K562 (cell line): Measurements from ENCODE around the gene RCOR3. TPM values are rescaled to one million over a fixed set of nuclear protein-coding genes. Genes with fewer than 3 reads are reported as not detected.

Experiments used
- ATAC-seq: fragments of 200-7000 bp; cut with Tn5 transposase; 3 replicates; pipeline ENCODE4 v1.9.1; 2020; ENCODE audit warnings: moderate library complexity
- BruUV-seq: library from RNA; stranded (reverse); fragments of 400-500 nt; replicated peaks from 2 replicates; lab custom pipeline; 2021; lab: Mats Ljungman, UMichigan
- CTCF ChIA-PET: fragments of 300-600 bp; formaldehyde crosslinking; extraction: SDS; loops from one replicate; lab custom pipeline; 2021; ENCODE audit warnings: low intra/inter-chr PET ratio; lab: Yijun Ruan, JAX
- POLR2A ChIA-PET: fragments of 300-600, 350-650 bp; sonication (Branson Sonifier 250); formaldehyde crosslinking; extraction: SDS; loops from one replicate; lab custom pipeline; 2021; ENCODE audit warnings: antibody characterized with exemption, inconsistent platforms; lab: Yijun Ruan, JAX
- DNase-seq, 4 experiments: peaks; one replicate each; pipeline versions ENCODE4 v3.0.0 to v3.0.0-alpha.2; 2011 to 2018; ENCODE audit warnings: low spot score in 3 of 4, mixed read lengths in 3 of 4; ENCODE audit errors: extremely low read depth in 1 of 4
- FAIRE-seq: peaks from 2 replicates; lab custom pipeline; 2011; peaks lifted over from hg19 to GRCh38; lab: Jason Lieb, UNC
- H2AFZ ChIP-seq: 2 replicates; pipeline ENCODE4 v1.6.0; 2011; ENCODE audit warnings: low read depth, low read length, control low read depth, inconsistent platforms
- H3K27ac ChIP-seq: fragments of 200-600 bp; 3 replicates; pipeline ENCODE4 v1.8.0; 2011; ENCODE audit warnings: low read depth, mild to moderate bottlenecking, control low read depth, inconsistent platforms, low read length, moderate library complexity, mixed read lengths; ENCODE audit errors: extremely low read depth
- H3K27me3 ChIP-seq, 2 experiments: fragments of 300-600 bp in 1 of 2; 2 replicates in 1 of 2; 3 replicates in 1 of 2; pipeline versions ENCODE4 v1.6.0 to v1.8.0; 2011; ENCODE audit warnings: inconsistent platforms in 2 of 2, low read length in 2 of 2, mild to moderate bottlenecking in 1 of 2, mixed read lengths in 1 of 2, moderate library complexity in 1 of 2; ENCODE audit not compliant: control insufficient read depth in 2 of 2, insufficient read depth in 2 of 2
- H3K36me3 ChIP-seq: fragments of 300-600 bp; 3 replicates; pipeline ENCODE4 v1.8.0; 2011; ENCODE audit warnings: mild to moderate bottlenecking, low read length, inconsistent platforms; ENCODE audit not compliant: control insufficient read depth, insufficient read depth
- H3K4me1 ChIP-seq, 2 experiments: fragments of 200-600 bp in 1 of 2; replicated peaks in 1 of 2; 2 replicates in 1 of 2; 3 replicates in 1 of 2; pipeline versions ENCODE4 v1.5.1 to v1.8.0; 2011; ENCODE audit warnings: inconsistent platforms in 2 of 2, low read length in 2 of 2, mild to moderate bottlenecking in 1 of 2, mixed read lengths in 1 of 2, moderate library complexity in 1 of 2; ENCODE audit not compliant: control insufficient read depth in 2 of 2, insufficient read depth in 2 of 2
- H3K4me2 ChIP-seq: 2 replicates; pipeline ENCODE4 v1.6.1; 2011; ENCODE audit warnings: low read length, control low read depth, inconsistent platforms, mixed read lengths; ENCODE audit not compliant: insufficient read depth
- H3K4me3 ChIP-seq: fragments of 200-600 bp; sonication (generic), shearing (Covaris generic); 2 replicates; pipeline ENCODE4 v1.5.1; 2016; ENCODE audit warnings: control low read depth, inconsistent platforms
- H3K79me2 ChIP-seq: fragments of 200-600 bp; 3 replicates; pipeline ENCODE4 v1.8.0; 2011; ENCODE audit warnings: low read length, inconsistent platforms; ENCODE audit not compliant: control insufficient read depth, insufficient read depth
- H3K9ac ChIP-seq, 2 experiments: 2 replicates each; pipeline versions ENCODE4 v1.6.0 to v1.6.1; 2011; ENCODE audit warnings: low read depth in 2 of 2, low read length in 2 of 2, control low read depth in 1 of 2, inconsistent platforms in 1 of 2, mild to moderate bottlenecking in 1 of 2, mixed read lengths in 1 of 2; ENCODE audit not compliant: insufficient read depth in 1 of 2
- H3K9me1 ChIP-seq: one replicate; pipeline ENCODE4 v1.6.0; 2011; ENCODE audit warnings: inconsistent platforms, mild to moderate bottlenecking, low read length, moderate library complexity; ENCODE audit not compliant: control insufficient read depth, insufficient read depth
- H3K9me3 ChIP-seq: replicated peaks from 2 replicates; pipeline ENCODE4 v1.5.1; 2011; ENCODE audit warnings: low read depth, low read length, inconsistent platforms; ENCODE audit not compliant: control insufficient read depth, insufficient read depth
- H4K20me1 ChIP-seq: replicated peaks from 2 replicates; pipeline ENCODE4 v1.6.1; 2011; ENCODE audit warnings: low read length, inconsistent platforms, mixed read lengths; ENCODE audit not compliant: control insufficient read depth, insufficient read depth
- CBFA2T2 ChIP-seq: fragments of 450-650 bp; conservative IDR thresholded peaks from 2 replicates; pipeline ENCODE4 v1.6.1; 2017; ENCODE audit warnings: mild to moderate bottlenecking
- ESRRB ChIP-seq: fragments of 250-450 bp; sonication (Bioruptor Pico); IDR thresholded peaks from 2 replicates; pipeline ENCODE4 v1.5.0; 2020; ENCODE audit warnings: mild to moderate bottlenecking, moderate library complexity, borderline replicate concordance
- ETV5 ChIP-seq: sonication (generic); formaldehyde crosslinking; IDR thresholded peaks from 2 replicates; pipeline ENCODE4 v1.4.0; 2020; ENCODE audit warnings: low read depth, mild to moderate bottlenecking, missing genetic modification reagents
- GTF2F1 ChIP-seq: IDR thresholded peaks from 2 replicates; pipeline ENCODE4 v1.6.1; 2011; ENCODE audit warnings: low read depth, low read length, improper control_type of control experiment
- ILK ChIP-seq: fragments of 450-650 bp; IDR thresholded peaks from 2 replicates; pipeline ENCODE4 v1.6.1; 2016; ENCODE audit warnings: missing genetic modification characterization, low read depth, mild to moderate bottlenecking, missing compliant biosample characterization, moderate library complexity, borderline replicate concordance
- KLF13 ChIP-seq: fragments of 450-650 bp; IDR thresholded peaks from 2 replicates; pipeline ENCODE4 v1.6.1; 2016; ENCODE audit warnings: missing genetic modification characterization, low read depth, mild to moderate bottlenecking, missing compliant biosample characterization, moderate library complexity, borderline replicate concordance
- MYC ChIP-seq, 2 experiments: fragments of 250-450 bp in 1 of 2; sonication (Bioruptor Pico) in 1 of 2; IDR thresholded peaks; 2 replicates each; pipeline versions ENCODE4 v1.5.1 to v1.6.1; 2012 to 2021; ENCODE audit warnings: low read depth in 2 of 2, borderline replicate concordance in 1 of 2, improper control_type of control experiment in 1 of 2, low read length in 1 of 2, mild to moderate bottlenecking in 1 of 2, moderate library complexity in 1 of 2
- RBFOX2 ChIP-seq: fragments of 200-400 bp; formaldehyde crosslinking; IDR thresholded peaks from 2 replicates; pipeline ENCODE4 v1.6.1; 2017; ENCODE audit warnings: low read depth, mild to moderate bottlenecking, low read length, moderate library complexity
- SNIP1 ChIP-seq: fragments of 450-650 bp; IDR thresholded peaks from 2 replicates; pipeline ENCODE4 v1.7.1; 2017; ENCODE audit warnings: low read depth, mild to moderate bottlenecking
- SUPT5H ChIP-seq: fragments of 450-650 bp; IDR thresholded peaks from 2 replicates; pipeline ENCODE4 v1.6.1; 2016
- TBP ChIP-seq: optimal IDR thresholded peaks from 2 replicates; pipeline ENCODE3; 2011; ENCODE audit warnings: low read depth, low read length, improper control_type of control experiment
- ZNF121 ChIP-seq: sonication (generic); formaldehyde crosslinking; conservative IDR thresholded peaks from 2 replicates; pipeline ENCODE4 v1.8.0; 2022; ENCODE audit warnings: missing genetic modification reagents
- ZNF589 ChIP-seq: fragments of 200-800 bp; sonication (Bioruptor generic); IDR thresholded peaks from 2 replicates; pipeline ENCODE4 v1.6.1; 2016; ENCODE audit warnings: low read depth, missing genetic modification characterization, missing compliant biosample characterization
- WGBS: fragments of 100-300 bp; shearing (Covaris generic); methylation state at CpG from one replicate; pipeline ENCODE4 v1.1.6; 2016; ENCODE audit warnings: low coverage, mixed read lengths; ENCODE audit not compliant: insufficient coverage; ENCODE audit errors: missing lambda C conversion rate; 5-methylcytosine and 5-hydroxymethylcytosine counted together
- in situ Hi-C: fragments of 300-500 bp; cut with MboI; formaldehyde crosslinking; loops from 4 replicates; pipeline ENCODE4 v1.15.0; 2018; ENCODE audit warnings: inconsistent platforms, mixed read lengths
- intact Hi-C: fragments of 100-400 bp; cut with micrococcal nuclease; formaldehyde crosslinking; loops from 2 replicates; pipeline ENCODE4 v1.14.2; 2022
- polyA plus RNA-seq, 8 experiments: library from polyadenylated mRNA; depleted of rRNA in 4 of 8; stranded (reverse) in 5 of 8; unstranded in 3 of 8; fragments of >200 nt; fragmentation: Nextera tagmentation in 2 of 8; fragmentation: Illumina TruSeq in 1 of 8; extraction: Ambion mirVana in 2 of 8; extraction: Trizol in 1 of 8; gene quantifications; 2 replicates each; pipeline versions ENCODE4 v1.2.1 to v1.2.3, GENCODE V29; 2011 to 2014; ENCODE audit warnings: inconsistent platforms in 1 of 8, missing spikeins in 1 of 8
- total RNA-seq, 7 experiments: library from RNA; depleted of rRNA in 6 of 7; stranded (reverse); fragments of >200 nt in 6 of 7; fragmentation: Illumina TruSeq in 2 of 7; extraction: Trizol in 2 of 7; gene quantifications; 2 replicates each; pipeline versions ENCODE4 v1.2.1 to v1.2.3, GENCODE V29; 2011 to 2021; ENCODE audit warnings: low replicate concordance in 1 of 7
- TF ChIP-seq, protein P1 (sequence below): sonication (generic); formaldehyde crosslinking; IDR thresholded peaks from 2 replicates; pipeline ENCODE4 v1.4.0; 2020; ENCODE audit warnings: mild to moderate bottlenecking, missing genetic modification reagents
- TF ChIP-seq, protein P2 (sequence below): fragments of 450-650 bp; IDR thresholded peaks from 2 replicates; pipeline ENCODE4 v1.7.0; 2016; ENCODE audit warnings: borderline replicate concordance

RCOR3 gene
- total and polyA plus RNA-seq, 9 of the 15 experiments (the other 6 are each of a cell fraction or from before 2014, with no cell fraction given) = 9.7 to 42.7 (median 29.5) TPM

DNA sequence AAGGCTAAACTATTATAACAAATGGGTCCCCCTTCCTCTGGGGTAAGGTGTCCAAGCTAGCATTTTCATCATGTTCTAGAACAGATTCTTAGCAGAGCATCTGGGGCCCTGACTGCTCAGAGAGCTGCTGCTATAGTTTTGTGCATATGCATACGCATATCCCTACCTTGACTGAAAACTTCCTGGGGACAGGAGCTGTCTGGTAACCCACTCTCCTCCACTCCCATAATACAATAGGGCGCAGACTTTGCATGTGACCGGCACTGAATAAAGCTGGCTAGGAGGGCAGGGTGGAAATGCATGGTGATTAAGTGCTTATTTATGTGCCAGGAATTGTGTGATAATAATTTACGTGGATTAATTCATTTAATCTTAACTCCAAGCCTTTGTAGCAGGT, 79.1 kb downstream of the RCOR3 start:
- no peaks in the 10 kb centered on the region for H3K36me3 ChIP-seq
- no peaks in the 10 kb centered on the region for H3K79me2 ChIP-seq
- no peaks in the 10 kb centered on the region for H3K9me3 ChIP-seq
- in situ Hi-C loops = no loop called here
- no peak overlapping the region for H3K4me2 ChIP-seq
- WGBS = 74% methylated on average over 4 of the region's 4 CpGs
- H4K20me1 ChIP-seq = no peaks in the 10 kb centered on the region
- H3K27ac ChIP-seq = no peak overlapping the region
- no peak for DNase-seq
- no peak overlapping the region for H3K4me3 ChIP-seq
- no peak overlapping the region for H2AFZ ChIP-seq
- TF ChIP-seq CBFA2T2 = no peak
- TF ChIP-seq TBP = no peak
- no peak for TF ChIP-seq MYC (IDR thresholded peaks at IDR 0.05; ENCODE audit: low read depth, low read length)
- TF ChIP-seq MYC (CRISPR knock-in tag; IDR thresholded peaks at IDR 0.05; ENCODE audit: borderline replicate concordance, low read depth) = no peak
- TF ChIP-seq ILK (tag) = no peak
- TF ChIP-seq SNIP1 = no peak
- no peak for TF ChIP-seq ZNF589 (CRISPR knock-in tag)
- no peak for TF ChIP-seq ESRRB (CRISPR knock-in tag)
- TF ChIP-seq SUPT5H = no peak
- TF ChIP-seq RBFOX2 = no peak
- TF ChIP-seq, protein P1, sequence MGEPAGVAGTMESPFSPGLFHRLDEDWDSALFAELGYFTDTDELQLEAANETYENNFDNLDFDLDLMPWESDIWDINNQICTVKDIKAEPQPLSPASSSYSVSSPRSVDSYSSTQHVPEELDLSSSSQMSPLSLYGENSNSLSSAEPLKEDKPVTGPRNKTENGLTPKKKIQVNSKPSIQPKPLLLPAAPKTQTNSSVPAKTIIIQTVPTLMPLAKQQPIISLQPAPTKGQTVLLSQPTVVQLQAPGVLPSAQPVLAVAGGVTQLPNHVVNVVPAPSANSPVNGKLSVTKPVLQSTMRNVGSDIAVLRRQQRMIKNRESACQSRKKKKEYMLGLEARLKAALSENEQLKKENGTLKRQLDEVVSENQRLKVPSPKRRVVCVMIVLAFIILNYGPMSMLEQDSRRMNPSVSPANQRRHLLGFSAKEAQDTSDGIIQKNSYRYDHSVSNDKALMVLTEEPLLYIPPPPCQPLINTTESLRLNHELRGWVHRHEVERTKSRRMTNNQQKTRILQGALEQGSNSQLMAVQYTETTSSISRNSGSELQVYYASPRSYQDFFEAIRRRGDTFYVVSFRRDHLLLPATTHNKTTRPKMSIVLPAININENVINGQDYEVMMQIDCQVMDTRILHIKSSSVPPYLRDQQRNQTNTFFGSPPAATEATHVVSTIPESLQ = no peak
- TF ChIP-seq KLF13 = no peak
- TF ChIP-seq ZNF121 = no peak
- no peak for TF ChIP-seq ETV5 (CRISPR knock-in tag)
- TF ChIP-seq GTF2F1 = no peak
- TF ChIP-seq, protein P2, sequence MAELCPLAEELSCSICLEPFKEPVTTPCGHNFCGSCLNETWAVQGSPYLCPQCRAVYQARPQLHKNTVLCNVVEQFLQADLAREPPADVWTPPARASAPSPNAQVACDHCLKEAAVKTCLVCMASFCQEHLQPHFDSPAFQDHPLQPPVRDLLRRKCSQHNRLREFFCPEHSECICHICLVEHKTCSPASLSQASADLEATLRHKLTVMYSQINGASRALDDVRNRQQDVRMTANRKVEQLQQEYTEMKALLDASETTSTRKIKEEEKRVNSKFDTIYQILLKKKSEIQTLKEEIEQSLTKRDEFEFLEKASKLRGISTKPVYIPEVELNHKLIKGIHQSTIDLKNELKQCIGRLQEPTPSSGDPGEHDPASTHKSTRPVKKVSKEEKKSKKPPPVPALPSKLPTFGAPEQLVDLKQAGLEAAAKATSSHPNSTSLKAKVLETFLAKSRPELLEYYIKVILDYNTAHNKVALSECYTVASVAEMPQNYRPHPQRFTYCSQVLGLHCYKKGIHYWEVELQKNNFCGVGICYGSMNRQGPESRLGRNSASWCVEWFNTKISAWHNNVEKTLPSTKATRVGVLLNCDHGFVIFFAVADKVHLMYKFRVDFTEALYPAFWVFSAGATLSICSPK = no peak
- H3K4me1 ChIP-seq = peaks cover 9 to 25% of the 10 kb centered on the region in 2 experiments; a peak in 4 of 5 replicates
- no TSS peak for BruUV-seq
- ChIA-PET POLR2A (interaction anchor here (0.9 to 2.2 kb wide), 3 partner anchors 9 to 20 kb away, joined by 3 to 15 read pairs (median 13); no protein-coding TSS in a partner anchor), CTCF (no interaction called here)
- no peak overlapping the region for H3K9ac ChIP-seq
- ATAC-seq = no peak
- intact Hi-C loops = no loop called here
- H3K9me1 ChIP-seq = no peaks in the 10 kb centered on the region
- no peak for FAIRE-seq
- no peaks in the 10 kb centered on the region for H3K27me3 ChIP-seq
